OCI-LY7 (cell line): ENCODE measurements around the gene ATP11A. TPM values are rescaled to one million over a fixed set of nuclear protein-coding genes. Genes with fewer than 3 reads are reported as not detected.

ENCODE experiments used
- BruUV-seq: library from RNA; stranded (reverse); fragments of 400-500 nt; replicated peaks from 2 replicates; lab custom pipeline; 2021; lab: Mats Ljungman, UMichigan
- CTCF ChIA-PET: fragments of 300-600 bp; sonication (Branson Sonifier 250); formaldehyde crosslinking; loops from one replicate; lab custom pipeline; 2022; ENCODE audit warnings: antibody characterized with exemption; ENCODE audit not compliant: unreplicated experiment; lab: Charles Lee
- POLR2A ChIA-PET: fragments of 300-600 bp; sonication (Branson Sonifier 250); formaldehyde crosslinking; loops from one replicate; lab custom pipeline; 2022; ENCODE audit warnings: antibody characterized with exemption; lab: Charles Lee
- DNase-seq: peaks from one replicate; pipeline ENCODE4 v3.0.0-alpha.2; 2015; ENCODE audit warnings: low spot score
- H2AFZ ChIP-seq: fragments of 200-600 bp; sonication (generic), shearing (Covaris generic); 2 replicates; pipeline ENCODE4 v1.6.1; 2014; ENCODE audit warnings: mild to moderate bottlenecking, antibody characterized with exemption, low read length, moderate library complexity
- H3K27ac ChIP-seq: fragments of 200-600 bp; sonication (generic); 2 replicates; pipeline ENCODE4 v1.5.1; 2014; ENCODE audit warnings: mixed run types, low read depth, mild to moderate bottlenecking, moderate library complexity, low read length, inconsistent platforms; ENCODE audit not compliant: poor library complexity, severe bottlenecking
- H3K36me3 ChIP-seq: fragments of 200-600 bp; sonication (generic); 2 replicates; pipeline ENCODE4 v1.6.1; 2014; ENCODE audit warnings: mild to moderate bottlenecking, antibody characterized with exemption, low read length, moderate library complexity, mixed read lengths; ENCODE audit not compliant: insufficient read depth
- H3K4me1 ChIP-seq: fragments of 200-600 bp; sonication (generic); 2 replicates; pipeline ENCODE4 v1.5.1; 2014; ENCODE audit warnings: mild to moderate bottlenecking, low read length; ENCODE audit not compliant: insufficient read depth, poor library complexity, severe bottlenecking
- H3K4me2 ChIP-seq: fragments of 200-600 bp; sonication (generic); 2 replicates; pipeline ENCODE4 v1.6.1; 2014; ENCODE audit warnings: mild to moderate bottlenecking, low read length
- H3K4me3 ChIP-seq: fragments of 200-600 bp; sonication (generic); 2 replicates; pipeline ENCODE4 v1.5.1; 2014; ENCODE audit warnings: mild to moderate bottlenecking, low read depth, low read length; ENCODE audit not compliant: poor library complexity, severe bottlenecking
- H3K79me2 ChIP-seq: fragments of 200-600 bp; sonication (generic); 2 replicates; pipeline ENCODE4 v1.6.1; 2016; ENCODE audit warnings: low read depth, mild to moderate bottlenecking, low read length, moderate library complexity, mixed read lengths; ENCODE audit not compliant: insufficient read depth
- H3K9me2 ChIP-seq: fragments of 200-600 bp; sonication (generic); 2 replicates; pipeline ENCODE4 v1.6.1; 2016; ENCODE audit warnings: mild to moderate bottlenecking, low read length, mixed read lengths; ENCODE audit not compliant: insufficient read depth
- H3K9me3 ChIP-seq: fragments of 200-600 bp; sonication (generic); 2 replicates; pipeline ENCODE4 v1.6.1; 2014; ENCODE audit warnings: mild to moderate bottlenecking, mixed run types, low read length, mixed read lengths
- H4K20me1 ChIP-seq: fragments of 200-600 bp; sonication (generic); 2 replicates; pipeline ENCODE4 v1.6.1; 2014; ENCODE audit warnings: mild to moderate bottlenecking, antibody characterized with exemption, low read length, moderate library complexity, mixed read lengths; ENCODE audit not compliant: insufficient read depth
- EZH2phosphoT487 ChIP-seq: fragments of 200-600 bp; sonication (generic); IDR thresholded peaks from 2 replicates; pipeline ENCODE4 v1.6.1; 2018; ENCODE audit warnings: low read depth, borderline replicate concordance, mild to moderate bottlenecking, mixed run types, antibody characterized with exemption, low read length, moderate library complexity, mixed read lengths
- intact Hi-C: fragments of 100-400 bp; cut with micrococcal nuclease; formaldehyde crosslinking; loops from one replicate; pipeline ENCODE4 v1.10.0; 2022; ENCODE audit not compliant: unreplicated experiment
- total RNA-seq, 2 experiments: library from RNA; depleted of rRNA in 1 of 2; stranded (reverse); fragments of >200 nt in 1 of 2; shearing (Covaris generic) in 1 of 2; gene quantifications; 2 replicates each; pipeline ENCODE4 v1.2.3, GENCODE V29; 2014 to 2022
- TF ChIP-seq, protein P1 (sequence below): fragments of 200-600 bp; sonication (generic); conservative IDR thresholded peaks from 2 replicates; pipeline ENCODE4 v1.5.1; 2014; ENCODE audit warnings: mild to moderate bottlenecking, antibody characterized with exemption, low read length, moderate library complexity, mixed read lengths

ATP11A gene
- total RNA-seq, 2 experiments from 2014 or later = 8.8 to 23.1 TPM

GRCh38 chr13:112740502-112741131, 50.8 kb downstream of the ATP11A start:
- Histone ChIP-seq H4K20me1 (no peaks in the 10 kb centered on the region), H3K27ac (no peak overlapping the region), H3K9me2 (no peaks in the 10 kb centered on the region), H3K4me2 (no peak overlapping the region), H3K4me3 (no peak overlapping the region), H3K36me3 (no peaks in the 10 kb centered on the region), H3K4me1 (no peaks in the 10 kb centered on the region), H3K9me3 (no peaks in the 10 kb centered on the region), H2AFZ (no peak overlapping the region), H3K79me2 (no peaks in the 10 kb centered on the region)
- intact Hi-C loops = no loop called here
- no peak for DNase-seq
- no peak for TF ChIP-seq EZH2phosphoT487
- TF ChIP-seq, protein P1, sequence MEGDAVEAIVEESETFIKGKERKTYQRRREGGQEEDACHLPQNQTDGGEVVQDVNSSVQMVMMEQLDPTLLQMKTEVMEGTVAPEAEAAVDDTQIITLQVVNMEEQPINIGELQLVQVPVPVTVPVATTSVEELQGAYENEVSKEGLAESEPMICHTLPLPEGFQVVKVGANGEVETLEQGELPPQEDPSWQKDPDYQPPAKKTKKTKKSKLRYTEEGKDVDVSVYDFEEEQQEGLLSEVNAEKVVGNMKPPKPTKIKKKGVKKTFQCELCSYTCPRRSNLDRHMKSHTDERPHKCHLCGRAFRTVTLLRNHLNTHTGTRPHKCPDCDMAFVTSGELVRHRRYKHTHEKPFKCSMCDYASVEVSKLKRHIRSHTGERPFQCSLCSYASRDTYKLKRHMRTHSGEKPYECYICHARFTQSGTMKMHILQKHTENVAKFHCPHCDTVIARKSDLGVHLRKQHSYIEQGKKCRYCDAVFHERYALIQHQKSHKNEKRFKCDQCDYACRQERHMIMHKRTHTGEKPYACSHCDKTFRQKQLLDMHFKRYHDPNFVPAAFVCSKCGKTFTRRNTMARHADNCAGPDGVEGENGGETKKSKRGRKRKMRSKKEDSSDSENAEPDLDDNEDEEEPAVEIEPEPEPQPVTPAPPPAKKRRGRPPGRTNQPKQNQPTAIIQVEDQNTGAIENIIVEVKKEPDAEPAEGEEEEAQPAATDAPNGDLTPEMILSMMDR = no peak
- BruUV-seq = no TSS peak
- ChIA-PET POLR2A (no interaction called here), CTCF (no interaction called here)

DNA sequence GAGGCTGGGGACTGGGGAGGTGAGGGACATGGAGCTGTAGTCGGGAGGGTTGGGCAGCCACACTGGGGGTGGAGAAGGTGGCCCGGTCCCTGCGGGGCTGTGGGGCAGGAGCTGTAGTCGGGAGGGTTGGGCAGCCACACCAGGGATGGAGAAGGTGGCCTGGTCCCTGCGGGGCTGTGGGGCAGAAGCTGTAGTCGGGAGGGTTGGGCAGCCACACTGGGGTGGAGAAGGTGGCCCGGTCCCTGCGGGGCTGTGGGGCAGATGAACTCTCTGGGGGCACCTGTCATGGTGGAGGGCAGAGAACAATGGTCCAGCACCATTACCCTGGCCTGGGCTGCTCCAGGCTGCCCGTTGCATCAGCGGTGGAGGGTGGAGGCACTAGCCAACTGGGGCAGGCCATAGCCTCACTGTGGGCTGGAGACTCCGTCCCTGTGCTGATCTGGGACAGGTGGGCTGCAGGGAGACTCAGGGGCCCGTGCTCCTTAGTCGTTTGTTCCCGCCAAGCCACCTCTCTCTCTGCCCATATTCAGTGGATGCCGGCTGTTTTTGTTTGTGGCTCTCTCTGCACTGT, 51.4 kb downstream of the ATP11A start:
- Histone ChIP-seq H2AFZ (no peak overlapping the region), H3K9me3 (no peaks in the 10 kb centered on the region), H3K27ac (no peak overlapping the region), H3K79me2 (no peaks in the 10 kb centered on the region), H4K20me1 (no peaks in the 10 kb centered on the region), H3K4me2 (no peak overlapping the region), H3K4me3 (no peak overlapping the region), H3K4me1 (no peaks in the 10 kb centered on the region), H3K36me3 (no peaks in the 10 kb centered on the region), H3K9me2 (no peaks in the 10 kb centered on the region)
- TF ChIP-seq, protein P1 = no peak
- no TSS peak for BruUV-seq
- ChIA-PET POLR2A (no interaction called here), CTCF (no interaction called here)
- intact Hi-C loops = no loop called here
- DNase-seq = no peak

GRCh38 chr13:112741835-112742570, 52.2 kb downstream of the ATP11A start:
- Histone ChIP-seq H3K4me1 (no peaks in the 10 kb centered on the region), H3K27ac (no peak overlapping the region), H2AFZ (no peak overlapping the region), H3K9me2 (no peaks in the 10 kb centered on the region), H3K9me3 (no peaks in the 10 kb centered on the region), H3K4me3 (no peak overlapping the region), H3K4me2 (no peak overlapping the region), H4K20me1 (no peaks in the 10 kb centered on the region), H3K36me3 (no peaks in the 10 kb centered on the region), H3K79me2 (no peaks in the 10 kb centered on the region)
- intact Hi-C loops = no loop called here
- no peak for DNase-seq
- no TSS peak for BruUV-seq
- CTCF ChIA-PET = no interaction called here
- POLR2A ChIA-PET = no interaction called here
- TF ChIP-seq, protein P1 = no peak
- TF ChIP-seq EZH2phosphoT487 = no peak
